T-helper 2 cell treated with Interferon-gamma antibody and Interleukin-4, amounts not matched to agents 5 μg/mL and 100 μg/mL, for 36 hours (primary cell): ENCODE results near the gene HAX1.
"Not testable (repeated sequence)": the region's sequence is repeated elsewhere in the genome, so short reads cannot be mapped to it uniquely, and the experiment has no call there.

Source experiments
- DNase-seq: peaks from one replicate; pipeline ENCODE4 v3.0.0; 2021; ENCODE audit warnings: low spot score
- H3K27ac Mint-ChIP-seq: one replicate; pipeline ENCODE4 v1.8.0; 2021; ENCODE audit warnings: mild to moderate bottlenecking, mixed read lengths
- H3K27me3 Mint-ChIP-seq: one replicate; pipeline ENCODE4 v1.8.0; 2021; ENCODE audit warnings: low read depth, mixed read lengths
- H3K36me3 Mint-ChIP-seq: one replicate; pipeline ENCODE4 v1.8.0; 2021; ENCODE audit warnings: low read depth, mixed read lengths
- H3K4me1 Mint-ChIP-seq: one replicate; pipeline ENCODE4 v1.8.0; 2021; ENCODE audit warnings: low read depth, mixed read lengths
- H3K4me3 Mint-ChIP-seq: one replicate; pipeline ENCODE4 v1.8.0; 2022; ENCODE audit warnings: mild to moderate bottlenecking, moderate library complexity, mixed read lengths
- H3K9me3 Mint-ChIP-seq: one replicate; pipeline ENCODE4 v1.8.0; 2021; ENCODE audit warnings: mixed read lengths

Gene HAX1

DNA sequence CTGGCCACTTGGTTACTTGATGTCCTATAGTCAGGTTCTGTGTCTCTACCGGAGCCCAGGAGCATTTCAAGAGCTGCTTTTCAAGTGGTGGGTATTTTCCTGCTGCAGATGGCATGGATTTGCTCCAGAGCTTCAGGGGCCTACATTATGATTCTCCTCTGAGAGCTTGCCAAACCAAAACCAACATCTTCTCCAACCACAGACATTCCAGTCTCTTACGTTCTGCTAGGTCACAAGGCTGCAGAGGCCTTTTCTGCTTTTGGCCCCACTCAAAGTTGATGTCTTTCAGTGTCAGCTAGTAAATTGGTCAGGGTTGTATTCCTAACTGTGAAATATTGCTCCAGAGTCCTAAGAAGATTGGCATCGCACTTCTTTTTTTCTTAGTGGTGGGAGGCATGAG, 33.7 kb downstream of the HAX1 start:
- Mint-ChIP-seq H3K36me3 (no peaks in the 10 kb centered on the region), H3K4me1 (peaks cover 13% of the 10 kb centered on the region), H3K27ac (no peak overlapping the region), H3K4me3 (no peak overlapping the region), H3K27me3 (no peaks in the 10 kb centered on the region), H3K9me3 (no peaks in the 10 kb centered on the region)
- DNase-seq = no peak

DNA sequence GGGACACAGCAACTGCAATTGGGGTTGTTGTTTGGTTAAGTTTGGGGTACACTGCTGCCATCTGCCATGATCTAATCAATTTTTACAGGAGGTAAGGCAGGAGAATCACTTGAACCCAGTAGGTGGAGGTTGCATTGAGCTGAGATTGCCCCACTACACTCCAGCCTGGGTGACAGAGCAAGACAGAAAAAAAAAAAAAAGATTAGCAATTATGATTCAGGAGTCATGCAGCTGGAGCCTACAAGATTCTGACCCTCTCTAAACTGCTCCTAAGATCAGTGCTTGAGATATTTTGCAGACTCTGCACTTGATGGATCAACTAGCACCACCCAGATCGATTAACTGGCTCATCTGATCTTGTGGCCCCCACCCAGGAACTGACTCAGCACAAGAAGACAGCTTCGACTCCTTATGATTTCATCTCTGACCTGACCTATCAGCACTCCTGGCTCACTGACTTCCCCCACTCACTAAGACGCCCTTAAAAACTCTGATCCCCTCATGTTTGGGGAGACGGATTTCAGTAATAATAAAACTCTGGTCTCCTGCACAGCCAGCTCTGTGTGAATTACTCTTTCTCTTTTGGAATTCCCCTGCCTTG, 35.3 kb downstream of the HAX1 start:
- peak overlapping the region; percentile 15 for H3K4me3 Mint-ChIP-seq

DNA sequence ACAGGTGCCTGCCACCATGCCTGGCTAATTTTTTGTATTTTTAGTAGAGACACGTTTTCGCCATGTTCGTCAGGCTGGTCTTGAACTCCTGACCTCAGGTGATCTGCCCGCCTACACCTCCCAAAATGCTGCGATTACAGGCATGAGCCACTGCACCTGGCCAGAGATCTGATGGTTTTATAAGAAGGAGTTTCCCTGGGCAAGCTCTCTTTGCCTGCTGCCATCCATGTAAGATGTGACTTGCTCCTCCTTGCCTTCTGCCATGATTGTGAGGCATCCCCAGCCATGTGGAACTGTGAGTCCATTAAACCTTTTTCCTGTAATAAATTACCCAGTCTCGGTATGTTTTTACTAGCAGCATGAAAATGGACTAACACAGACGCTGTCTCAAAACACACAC, 36.7 kb downstream of the HAX1 start:
- not testable (repeated sequence) for DNase-seq, H3K9me3 Mint-ChIP-seq, H3K36me3 Mint-ChIP-seq, H3K27me3 Mint-ChIP-seq, H3K27ac Mint-ChIP-seq, H3K4me3 Mint-ChIP-seq
- H3K4me1 Mint-ChIP-seq = peaks cover 13% of the 10 kb centered on the region

More for the DNA sequence above, 35.3 kb downstream of the HAX1 start:
- not testable (repeated sequence) for H3K9me3 Mint-ChIP-seq, H3K27me3 Mint-ChIP-seq, H3K36me3 Mint-ChIP-seq
- DNase-seq = peak; percentile 40
- Mint-ChIP-seq H3K4me1 (peaks cover 13% of the 10 kb centered on the region), H3K27ac (peak overlapping the region; percentile 74)

DNA sequence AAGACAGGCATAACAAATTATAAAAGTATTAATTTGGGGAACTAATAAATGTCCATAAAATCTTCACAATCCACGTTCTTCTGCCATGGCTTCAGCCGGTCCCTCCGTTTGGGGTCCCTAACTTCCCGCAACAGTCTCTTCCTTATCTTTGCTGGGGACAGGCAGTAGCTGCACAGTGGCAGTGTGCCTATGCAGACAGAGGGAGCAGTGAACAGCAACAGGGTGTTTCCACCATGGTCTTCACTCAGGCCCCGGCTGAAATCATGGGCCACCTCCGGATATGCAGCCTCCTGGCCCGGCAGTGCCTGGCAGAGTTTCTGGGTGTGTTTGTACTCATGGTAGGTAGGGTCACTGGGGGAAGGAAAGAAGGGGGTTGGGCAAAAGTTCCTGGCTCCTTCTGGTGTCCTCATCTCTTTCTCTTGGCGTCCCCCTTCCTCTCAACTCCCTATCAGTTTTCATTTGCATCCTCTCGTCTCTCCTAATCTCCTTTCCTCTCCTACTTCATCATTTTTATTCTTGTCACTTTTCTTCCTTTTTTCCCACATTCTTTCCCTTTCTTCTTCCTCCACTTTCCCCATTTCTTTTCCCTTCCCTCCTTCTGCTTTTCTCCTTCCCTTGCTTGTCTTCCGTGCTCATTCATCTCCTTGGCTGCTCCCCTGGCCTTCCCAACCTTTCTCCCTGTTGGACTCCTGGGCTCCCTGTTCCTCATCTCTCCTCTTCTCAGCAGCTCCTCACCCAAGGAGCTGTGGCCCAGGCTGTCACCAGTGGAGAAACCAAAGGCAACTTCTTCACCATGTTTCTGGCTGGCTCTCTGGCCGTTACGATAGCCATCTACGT, 40.0 kb downstream of the HAX1 start:
- not testable (repeated sequence) for H3K27ac Mint-ChIP-seq, H3K9me3 Mint-ChIP-seq, DNase-seq, H3K36me3 Mint-ChIP-seq, H3K4me1 Mint-ChIP-seq, H3K4me3 Mint-ChIP-seq, H3K27me3 Mint-ChIP-seq

DNA sequence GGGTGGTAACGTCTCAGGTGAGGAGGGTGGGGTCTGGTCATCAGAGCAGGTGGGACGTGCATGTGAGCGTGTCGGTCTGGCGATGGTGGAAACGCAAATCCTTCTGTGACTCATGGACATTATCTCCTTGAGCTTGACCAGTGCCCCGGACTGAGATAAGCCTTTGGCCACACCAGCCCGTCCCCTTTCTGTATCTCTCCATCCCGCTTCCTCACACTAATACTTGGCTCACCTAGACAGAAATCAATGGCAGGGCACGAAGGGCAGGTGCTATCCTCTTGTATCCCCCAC, 40.6 kb downstream of the HAX1 start:
- no peak for DNase-seq
- no peak overlapping the region for H3K27ac Mint-ChIP-seq
- H3K4me1 Mint-ChIP-seq = peaks cover 4% of the 10 kb centered on the region
- H3K36me3 Mint-ChIP-seq = no peaks in the 10 kb centered on the region
- no peak overlapping the region for H3K4me3 Mint-ChIP-seq
- peaks cover 10% of the 10 kb centered on the region for H3K9me3 Mint-ChIP-seq
- peaks cover 7% of the 10 kb centered on the region for H3K27me3 Mint-ChIP-seq

DNA sequence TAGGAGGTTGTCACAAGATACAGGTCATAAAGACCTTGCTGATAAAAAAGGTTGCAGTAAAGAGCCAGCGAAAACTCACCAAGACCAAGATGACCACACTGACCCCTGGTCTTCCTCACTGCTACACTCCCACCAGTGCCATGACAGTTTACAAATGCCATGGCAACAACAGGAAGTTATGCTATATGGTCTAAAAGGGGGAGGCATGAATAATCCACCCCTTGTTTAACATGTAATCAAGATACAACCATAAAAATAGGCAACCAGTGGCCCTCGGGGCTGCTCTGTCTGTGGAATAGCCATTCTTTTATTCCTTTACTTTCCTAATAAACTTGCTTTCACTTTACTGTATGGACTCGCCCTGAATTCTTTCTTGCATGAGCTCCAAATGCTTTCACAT, 41.8 kb downstream of the HAX1 start:
- H3K27me3 Mint-ChIP-seq, H3K36me3 Mint-ChIP-seq, H3K27ac Mint-ChIP-seq, H3K4me3 Mint-ChIP-seq, DNase-seq, H3K4me1 Mint-ChIP-seq: not testable (repeated sequence)
- H3K9me3 Mint-ChIP-seq = peaks cover 13% of the 10 kb centered on the region

DNA sequence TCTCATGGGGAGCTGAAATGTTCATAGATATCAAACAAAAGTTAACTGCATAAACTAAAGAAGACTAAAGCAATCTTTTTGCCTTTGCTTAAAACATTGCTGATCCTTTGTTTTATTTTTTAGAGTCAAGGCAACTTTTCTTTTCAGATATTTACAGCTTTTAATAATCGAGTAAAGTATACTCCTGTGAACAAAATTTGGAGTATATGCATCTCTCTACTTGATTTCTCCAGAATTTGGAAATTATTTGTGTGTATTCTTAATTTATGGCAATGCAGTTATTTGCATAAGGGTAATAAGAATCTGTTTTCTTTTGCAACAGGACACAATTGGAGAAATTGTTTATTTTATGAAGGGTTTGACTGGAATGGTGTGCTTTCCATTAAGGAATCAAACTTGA, 44.3 kb downstream of the HAX1 start:
- Mint-ChIP-seq H3K27ac (no peak overlapping the region), H3K36me3 (no peaks in the 10 kb centered on the region), H3K9me3 (peaks cover 13% of the 10 kb centered on the region), H3K4me3 (no peak overlapping the region), H3K4me1 (peaks cover 4% of the 10 kb centered on the region), H3K27me3 (peaks cover 17% of the 10 kb centered on the region)
- no peak for DNase-seq

DNA sequence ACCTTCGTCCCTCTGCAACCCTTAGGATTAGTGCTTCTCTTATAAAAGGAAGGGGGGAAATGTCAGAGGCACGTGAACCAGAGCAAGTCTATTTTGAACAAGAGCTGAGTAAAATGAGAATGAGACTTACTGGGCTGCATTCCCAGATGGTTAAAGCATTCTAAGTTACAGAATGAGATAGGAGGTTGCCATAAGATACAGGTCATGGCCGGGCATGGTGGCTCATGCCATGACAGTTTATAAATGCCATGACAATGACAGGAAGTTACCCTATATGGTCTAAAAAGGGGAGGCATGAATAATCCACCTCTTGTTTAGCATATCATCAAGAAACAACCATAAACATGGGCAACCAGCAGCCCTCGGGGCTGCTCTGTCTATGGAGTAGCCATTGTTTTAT, 46.0 kb downstream of the HAX1 start:
- H3K4me1 Mint-ChIP-seq = peaks cover 5% of the 10 kb centered on the region
- H3K27ac Mint-ChIP-seq = no peak overlapping the region
- no peak overlapping the region for H3K4me3 Mint-ChIP-seq
- H3K27me3 Mint-ChIP-seq = peaks cover 27% of the 10 kb centered on the region
- H3K36me3 Mint-ChIP-seq = no peaks in the 10 kb centered on the region
- no peak for DNase-seq
- H3K9me3 Mint-ChIP-seq = peaks cover 13% of the 10 kb centered on the region

DNA sequence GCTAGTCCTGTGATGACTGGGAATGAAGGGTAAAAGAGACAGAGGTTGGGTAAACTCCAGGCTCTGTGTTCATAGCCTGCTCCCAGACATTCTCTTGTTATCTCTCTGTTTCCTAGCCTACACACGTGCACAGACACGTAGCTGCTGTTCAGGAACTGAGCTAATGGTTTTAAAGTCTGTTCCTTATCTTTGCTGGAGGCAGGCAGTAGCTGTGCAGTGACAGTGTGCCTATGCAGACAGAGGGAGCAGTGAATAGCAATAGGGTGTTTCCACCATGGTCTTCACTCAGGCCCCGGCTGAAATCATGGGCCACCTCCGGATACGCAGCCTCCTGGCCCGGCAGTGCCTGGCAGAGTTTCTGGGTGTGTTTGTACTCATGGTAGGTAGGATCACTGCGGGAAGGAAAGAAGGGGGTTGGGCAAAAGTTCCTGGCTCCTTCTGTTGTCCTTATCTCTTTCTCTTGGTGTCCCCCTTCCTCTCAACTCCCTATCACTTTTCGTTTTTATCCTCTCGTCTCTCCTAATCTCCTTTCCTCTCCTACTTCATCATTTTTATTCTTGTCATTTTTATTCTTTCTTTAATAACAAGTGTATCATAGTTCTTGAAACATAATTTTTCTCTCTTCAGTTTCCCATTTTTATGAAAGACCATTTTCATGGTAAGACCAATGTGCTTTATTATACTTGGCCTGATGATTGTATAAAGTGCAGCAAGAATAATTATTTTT, 48.6 kb downstream of the HAX1 start, which contains the start of gene AQP10:
AQP10 (plus strand) TSS at position 212 of the 727 bp plus-strand sequence; CDS start at position 275, 63 bp downstream.
- Mint-ChIP-seq H3K27ac (no peak within 1 kb of the TSS), H3K27me3 (peaks cover 32% of the 10 kb centered on the region), H3K4me1 (peaks cover 17% of the 10 kb centered on the region), H3K9me3 (peaks cover 13% of the 10 kb centered on the region), H3K36me3 (no peaks in the 10 kb centered on the region), H3K4me3 (no peak within 1 kb of the TSS)
- DNase-seq = no peak

DNA sequence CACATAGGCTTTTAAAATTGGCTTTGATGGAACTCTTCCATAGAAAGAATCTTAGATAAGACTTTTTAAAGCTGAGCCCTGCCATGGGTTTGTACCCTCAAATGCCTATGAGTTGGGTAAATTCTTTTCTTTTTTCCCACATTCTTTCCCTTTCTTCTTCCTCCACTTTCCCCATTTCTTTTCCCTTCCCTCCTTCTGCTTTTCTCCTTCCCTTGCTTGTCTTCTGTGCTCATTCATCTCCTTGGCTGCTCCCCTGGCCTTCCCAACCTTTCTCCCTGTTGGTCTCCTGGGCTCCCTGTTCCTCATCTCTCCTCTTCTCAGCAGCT, 49.1 kb downstream of the HAX1 start:
- not testable (repeated sequence) for H3K27ac Mint-ChIP-seq, H3K4me3 Mint-ChIP-seq, DNase-seq, H3K36me3 Mint-ChIP-seq
- Mint-ChIP-seq H3K27me3 (peaks cover 32% of the 10 kb centered on the region), H3K9me3 (peaks cover 13% of the 10 kb centered on the region), H3K4me1 (peaks cover 18% of the 10 kb centered on the region)

DNA sequence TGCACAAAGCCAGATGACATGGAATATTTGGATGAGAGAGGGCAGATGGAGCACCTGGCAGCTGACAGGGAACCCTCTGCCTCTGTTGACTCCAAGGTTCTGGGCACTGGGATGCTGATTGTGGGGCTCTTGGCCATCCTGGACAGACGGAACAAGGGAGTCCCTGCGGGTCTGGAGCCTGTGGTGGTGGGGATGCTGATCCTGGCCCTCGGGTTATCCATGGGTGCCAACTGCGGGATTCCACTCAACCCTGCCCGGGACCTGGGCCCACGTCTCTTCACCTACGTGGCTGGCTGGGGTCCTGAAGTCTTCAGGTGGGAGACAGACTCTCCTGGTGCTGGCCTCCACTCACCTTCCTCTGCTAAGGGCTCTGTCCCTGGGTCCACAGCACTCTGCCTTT, 51.1 kb downstream of the HAX1 start:
- no peak overlapping the region for H3K4me3 Mint-ChIP-seq
- H3K9me3 Mint-ChIP-seq = no peaks in the 10 kb centered on the region
- DNase-seq = no peak
- H3K4me1 Mint-ChIP-seq = peaks cover 32% of the 10 kb centered on the region
- peaks cover 25% of the 10 kb centered on the region for H3K27me3 Mint-ChIP-seq
- H3K27ac Mint-ChIP-seq = no peak overlapping the region
- H3K36me3 Mint-ChIP-seq = no peaks in the 10 kb centered on the region

DNA sequence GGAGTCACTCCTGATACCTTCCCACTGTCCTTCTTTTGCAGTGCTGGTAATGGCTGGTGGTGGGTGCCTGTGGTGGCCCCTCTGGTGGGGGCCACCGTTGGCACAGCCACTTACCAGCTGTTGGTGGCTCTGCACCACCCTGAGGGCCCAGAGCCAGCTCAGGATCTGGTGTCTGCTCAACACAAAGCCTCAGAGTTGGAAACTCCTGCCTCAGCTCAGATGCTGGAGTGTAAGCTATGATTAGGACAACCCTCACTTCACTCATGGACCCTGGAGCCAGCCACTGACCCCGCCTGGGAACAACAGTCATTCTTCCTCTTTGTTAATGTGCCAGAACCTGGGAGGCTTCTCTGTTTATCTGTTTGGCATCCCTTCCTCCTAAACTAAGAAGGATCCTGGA, 51.8 kb downstream of the HAX1 start:
- Mint-ChIP-seq H3K36me3 (peaks cover 3% of the 10 kb centered on the region), H3K4me3 (peak overlapping the region; percentile 94), H3K27me3 (peaks cover 25% of the 10 kb centered on the region), H3K9me3 (no peaks in the 10 kb centered on the region), H3K4me1 (peaks cover 34% of the 10 kb centered on the region), H3K27ac (peak overlapping the region; percentile 52)
- no peak for DNase-seq

DNA sequence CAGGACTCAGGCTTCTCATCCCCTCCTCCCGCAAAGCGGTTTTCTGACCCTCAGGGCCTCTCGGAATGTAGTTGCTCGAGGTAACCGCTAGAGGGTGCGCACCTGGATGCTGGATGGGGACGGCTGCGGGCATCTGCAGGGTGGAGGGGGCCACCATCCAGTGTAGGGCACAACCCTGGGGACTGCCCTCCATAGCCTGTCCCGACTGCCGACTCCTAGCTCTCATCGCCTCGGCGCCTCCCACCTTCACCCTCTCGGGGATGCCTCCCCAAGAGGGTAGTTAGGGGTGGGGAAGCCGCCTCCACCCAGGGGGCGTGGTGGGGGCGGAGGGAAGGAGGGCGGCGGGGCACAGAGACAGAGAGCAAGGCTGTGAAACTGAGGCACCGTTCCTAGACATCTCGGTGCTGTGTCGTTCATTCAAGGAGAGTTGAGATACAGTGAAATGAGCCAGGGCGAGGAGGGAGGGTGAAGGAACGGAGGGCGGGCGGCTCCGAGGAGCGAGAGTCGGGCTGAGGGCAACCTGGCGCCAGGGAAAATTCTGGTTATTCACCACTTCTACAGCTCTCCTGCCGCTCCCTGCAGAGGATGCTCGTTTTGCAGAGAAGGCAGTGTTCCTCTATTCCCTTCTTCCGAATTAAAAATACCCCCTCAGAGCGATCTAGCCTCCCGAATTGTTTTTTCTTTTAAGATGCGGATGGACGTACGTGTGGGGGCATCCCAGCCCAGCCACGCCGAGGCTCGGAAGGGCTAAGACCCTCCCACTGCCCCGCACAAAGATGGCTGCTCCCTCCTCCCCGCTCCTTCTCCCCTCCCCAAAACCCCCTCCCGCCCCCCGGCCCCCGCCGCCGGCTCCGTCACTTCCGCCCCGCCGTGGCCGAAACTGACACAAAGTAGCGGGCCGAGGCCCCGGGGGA, 52.5 kb downstream of the HAX1 start, which contains the start of gene ATP8B2:
ATP8B2 (plus strand) TSS at position 857 of the 914 bp plus-strand sequence. CDS start 2,617 bp downstream, outside the sequence.
- Mint-ChIP-seq H3K4me3 (peak within 1 kb of the TSS; percentile 99), H3K27ac (peak within 1 kb of the TSS; percentile 91), H3K27me3 (peaks cover 25% of the 10 kb centered on the region), H3K36me3 (peaks cover 9% of the 10 kb centered on the region), H3K4me1 (peaks cover 41% of the 10 kb centered on the region), H3K9me3 (no peaks in the 10 kb centered on the region)
- DNase-seq = peak; percentile 80
